MG63 (cell line): ENCODE data around the gene TAF11L11. TPM values are rescaled to one million over a fixed set of nuclear protein-coding genes. Genes with fewer than 3 reads are reported as not detected.
"Not testable (repeated sequence)": the region's sequence is repeated elsewhere in the genome, so short reads cannot be mapped to it uniquely, and the experiment has no call there.

Experiments used
- DNase-seq: peaks from one replicate; pipeline ENCODE4 v3.0.0-alpha.2; 2020
- H3K27me3 ChIP-seq: fragments of 250-450 bp; sonication (Bioruptor Pico); 2 replicates; pipeline ENCODE4 v1.5.1; 2020; ENCODE audit warnings: mild to moderate bottlenecking, moderate library complexity
- H3K36me3 ChIP-seq: fragments of 250-450 bp; sonication (Bioruptor Pico); 2 replicates; pipeline ENCODE4 v1.5.1; 2020; ENCODE audit warnings: mild to moderate bottlenecking, moderate library complexity
- H3K4me3 ChIP-seq: fragments of 250-450 bp; sonication (Bioruptor Pico); 2 replicates; pipeline ENCODE4 v1.5.1; 2020; ENCODE audit warnings: mild to moderate bottlenecking, moderate library complexity
- H3K9me3 ChIP-seq: fragments of 250-450 bp; sonication (Bioruptor Pico); 2 replicates; pipeline ENCODE4 v1.5.1; 2020; ENCODE audit warnings: mild to moderate bottlenecking, moderate library complexity
- total RNA-seq: library from RNA; depleted of rRNA; stranded (reverse); fragments of >200 nt; shearing (Covaris generic); gene quantifications from 2 replicates; pipeline ENCODE4 v1.2.3, GENCODE V29; 2014; ENCODE audit warnings: low replicate concordance; rRNA removed

The TAF11L11 gene
- not detected in 2 replicates for total RNA-seq

GRCh38 chr5:17603880-17604279, at the start of gene TAF11L11:
TAF11L11 (plus strand) TSS chr5:17604183.
- not testable (repeated sequence) for H3K27me3 ChIP-seq, DNase-seq

GRCh38 chr5:17585658-17586057, 18.3 kb upstream of the TAF11L11 start, which contains the start of gene TAF11L7:
TAF11L7 (minus strand) TSS chr5:17585758.
- H3K27me3 ChIP-seq, DNase-seq: not testable (repeated sequence)

More at GRCh38 chr5:17603880-17604279, at the start of gene TAF11L11:
- H3K9me3 ChIP-seq, H3K36me3 ChIP-seq, H3K4me3 ChIP-seq: not testable (repeated sequence)

GRCh38 chr5:17590860-17591259, 13.1 kb upstream of the TAF11L11 start, which contains the start of gene TAF11L8:
TAF11L8 (minus strand) TSS chr5:17590960.
- H3K9me3 ChIP-seq, H3K4me3 ChIP-seq, H3K36me3 ChIP-seq, DNase-seq, H3K27me3 ChIP-seq: not testable (repeated sequence)

More at GRCh38 chr5:17585658-17586057, 18.3 kb upstream of the TAF11L11 start, which contains the start of gene TAF11L7:
- not testable (repeated sequence) for H3K36me3 ChIP-seq, H3K4me3 ChIP-seq, H3K9me3 ChIP-seq

GRCh38 chr5:17594255-17594654, 9.7 kb upstream of the TAF11L11 start, which contains the start of gene TAF11L9:
TAF11L9 (minus strand) TSS chr5:17594394.
- not testable (repeated sequence) for H3K4me3 ChIP-seq, H3K36me3 ChIP-seq
- peak; percentile 23 for DNase-seq

GRCh38 chr5:17597728-17598127, 6.3 kb upstream of the TAF11L11 start, which contains the start of gene TAF11L10:
TAF11L10 (minus strand) TSS chr5:17597828.
- not testable (repeated sequence) for H3K36me3 ChIP-seq, DNase-seq, H3K4me3 ChIP-seq, H3K9me3 ChIP-seq, H3K27me3 ChIP-seq

More at GRCh38 chr5:17594255-17594654, 9.7 kb upstream of the TAF11L11 start, which contains the start of gene TAF11L9:
- not testable (repeated sequence) for H3K9me3 ChIP-seq, H3K27me3 ChIP-seq

GRCh38 chr5:17604951-17605350, 968 bp downstream of the TAF11L11 start:
- no peak for DNase-seq
- Histone ChIP-seq H3K9me3 (0 out of 2 replicates have a peak, but pooled peaks cover 2% of the 10 kb centered on the region), H3K4me3 (no peak overlapping the region), H3K36me3 (no peaks in the 10 kb centered on the region), H3K27me3 (no peaks in the 10 kb centered on the region)

GRCh38 chr5:17607461-17607860, 3.5 kb downstream of the TAF11L11 start:
- not testable (repeated sequence) for H3K36me3 ChIP-seq, DNase-seq, H3K9me3 ChIP-seq, H3K27me3 ChIP-seq, H3K4me3 ChIP-seq

GRCh38 chr5:17610092-17610491, 6.1 kb downstream of the TAF11L11 start, which contains the start of gene TAF11L12:
TAF11L12 (plus strand) TSS chr5:17610392.
- not testable (repeated sequence) for H3K27me3 ChIP-seq, H3K9me3 ChIP-seq, H3K36me3 ChIP-seq, DNase-seq, H3K4me3 ChIP-seq

GRCh38 chr5:17614872-17615605, 11.1 kb downstream of the TAF11L11 start:
- DNase-seq = no peak
- Histone ChIP-seq H3K27me3 (no peaks in the 10 kb centered on the region), H3K36me3 (no peaks in the 10 kb centered on the region), H3K9me3 (no peaks in the 10 kb centered on the region), H3K4me3 (no peak overlapping the region)

GRCh38 chr5:17619354-17619753, 15.4 kb downstream of the TAF11L11 start:
- no peak overlapping the region for H3K4me3 ChIP-seq
- no peaks in the 10 kb centered on the region for H3K9me3 ChIP-seq
- no peaks in the 10 kb centered on the region for H3K27me3 ChIP-seq
- H3K36me3 ChIP-seq = no peaks in the 10 kb centered on the region
- peak; percentile 74 for DNase-seq

- no peaks in the 10 kb centered on the region for H3K9me3 ChIP-seq
- H3K27me3 ChIP-seq = no peaks in the 10 kb centered on the region
- DNase-seq = no peak
- no peak overlapping the region for H3K4me3 ChIP-seq
- H3K36me3 ChIP-seq = no peaks in the 10 kb centered on the region
Measured at GRCh38 chr5:17620627-17621026, 16.6 kb downstream of the TAF11L11 start.

GRCh38 chr5:17625686-17626085, 21.7 kb downstream of the TAF11L11 start:
- DNase-seq = no peak
- Histone ChIP-seq H3K4me3 (no peak overlapping the region), H3K36me3 (no peaks in the 10 kb centered on the region), H3K9me3 (no peaks in the 10 kb centered on the region), H3K27me3 (peaks cover 4% of the 10 kb centered on the region)

- DNase-seq, H3K9me3 ChIP-seq, H3K36me3 ChIP-seq, H3K4me3 ChIP-seq, H3K27me3 ChIP-seq: not testable (repeated sequence)
Measured at GRCh38 chr5:17631788-17632187, 27.8 kb downstream of the TAF11L11 start, which contains the start of gene TAF11L13. TAF11L13 (plus strand) TSS chr5:17632088.

- no peaks in the 10 kb centered on the region for H3K9me3 ChIP-seq
- H3K4me3 ChIP-seq = no peak within 1 kb of the TSS
- H3K36me3 ChIP-seq = no peaks in the 10 kb centered on the region
- H3K27me3 ChIP-seq = peaks cover 2% of the 10 kb centered on the region; the same call in 1 of the 2 replicates
- no peak for DNase-seq
Measured at GRCh38 chr5:17634160-17634559, 30.2 kb downstream of the TAF11L11 start, which contains the start of gene TAF11L14. TAF11L14 (plus strand) TSS chr5:17634460.

- not testable (repeated sequence) for H3K27me3 ChIP-seq, DNase-seq, H3K4me3 ChIP-seq, H3K9me3 ChIP-seq, H3K36me3 ChIP-seq
Measured at GRCh38 chr5:17649232-17649631, 45.2 kb downstream of the TAF11L11 start.

- not testable (repeated sequence) for H3K9me3 ChIP-seq, H3K4me3 ChIP-seq, DNase-seq, H3K27me3 ChIP-seq, H3K36me3 ChIP-seq
Measured at GRCh38 chr5:17655201-17655759, 51.3 kb downstream of the TAF11L11 start.
